ENCODE results near the gene UCMA. TPM values are rescaled to one million over a fixed set of nuclear protein-coding genes. Genes with fewer than 3 reads are reported as not detected.
A peak's percentile ranks its signal among the peaks of the same experiment; 100 is the strongest.
"Not testable (repeated sequence)": the region's sequence is repeated elsewhere in the genome, so short reads cannot be mapped to it uniquely, and the experiment has no call there.

UCMA gene
- total and polyA plus RNA-seq, 3 experiments from 2014 or later: not detected

- DNase-seq; H3K27ac ChIP-seq (ENCODE audit: low read depth, low read length); H3K36me3 ChIP-seq (ENCODE audit: insufficient read depth, low read length); H3K27ac Mint-ChIP-seq; H3K4me3 Mint-ChIP-seq; H3K9me3 Mint-ChIP-seq; H3K4me3 ChIP-seq (ENCODE audit: low read length); H3K27me3 Mint-ChIP-seq; H3K9me3 ChIP-seq (ENCODE audit: low read length); H3K36me3 Mint-ChIP-seq; H3K27me3 ChIP-seq (ENCODE audit: insufficient read depth, low read length, poor library complexity, severe bottlenecking); H3K4me1 Mint-ChIP-seq; H3K4me1 ChIP-seq (ENCODE audit: insufficient read depth, low read length); POLR2A ChIA-PET; CTCF ChIA-PET: not testable (repeated sequence)
These were observed 8.1 kb upstream of the UCMA start for GRCh38 chr10:13242260-13242659.

- no peak overlapping the region for H3K27ac ChIP-seq (ENCODE audit: low read depth, low read length)
- no peaks in the 10 kb centered on the region for H3K4me1 Mint-ChIP-seq
- peaks cover 0 to 3% of the 10 kb centered on the region in 2 donors for H3K27me3 Mint-ChIP-seq
- H3K9me3 Mint-ChIP-seq: no peaks in the 10 kb centered on the region
- no peaks in the 10 kb centered on the region for H3K36me3 Mint-ChIP-seq
- H3K27ac Mint-ChIP-seq: no peak overlapping the region
- H3K9me3 ChIP-seq (ENCODE audit: low read length): no peaks in the 10 kb centered on the region
- no peaks in the 10 kb centered on the region for H3K4me1 ChIP-seq (ENCODE audit: insufficient read depth, low read length)
- CTCF ChIA-PET: no interaction called here
- POLR2A ChIA-PET: no interaction called here
- H3K36me3 ChIP-seq (ENCODE audit: insufficient read depth, low read length): no peaks in the 10 kb centered on the region
- no peak overlapping the region for H3K4me3 Mint-ChIP-seq
- DNase-seq: no peak
- H3K27me3 ChIP-seq (ENCODE audit: insufficient read depth, low read length, poor library complexity, severe bottlenecking): no peaks in the 10 kb centered on the region
- no peak overlapping the region for H3K4me3 ChIP-seq (ENCODE audit: low read length)
These were observed 7.4 kb upstream of the UCMA start for GRCh38 chr10:13241613-13242012.

GRCh38 chr10:13239923-13240322 lies 5.7 kb upstream of the UCMA start:
- Mint-ChIP-seq H3K36me3 (no peaks in the 10 kb centered on the region), H3K4me1 (no peaks in the 10 kb centered on the region), H3K27me3 (peaks cover 0 to 3% of the 10 kb centered on the region in 2 donors), H3K9me3 (no peaks in the 10 kb centered on the region), H3K4me3 (no peak overlapping the region), H3K27ac (no peak overlapping the region)
- ChIA-PET POLR2A (no interaction called here), CTCF (no interaction called here)
- H3K4me3 ChIP-seq (ENCODE audit: low read length): no peak overlapping the region
- H3K9me3 ChIP-seq (ENCODE audit: low read length): no peaks in the 10 kb centered on the region
- no peak overlapping the region for H3K27ac ChIP-seq (ENCODE audit: low read depth, low read length)
- no peaks in the 10 kb centered on the region for H3K36me3 ChIP-seq (ENCODE audit: insufficient read depth, low read length)
- no peaks in the 10 kb centered on the region for H3K27me3 ChIP-seq (ENCODE audit: insufficient read depth, low read length, poor library complexity, severe bottlenecking)
- DNase-seq: no peak
- no peaks in the 10 kb centered on the region for H3K4me1 ChIP-seq (ENCODE audit: insufficient read depth, low read length)

- H3K27me3 Mint-ChIP-seq: peaks cover 1 to 6% of the 10 kb centered on the region in 2 donors
- Histone ChIP-seq H3K4me1 (ENCODE audit: insufficient read depth, low read length) (no peaks in the 10 kb centered on the region), H3K27ac (ENCODE audit: low read depth, low read length) (no peak overlapping the region), H3K4me3 (ENCODE audit: low read length) (no peak overlapping the region), H3K36me3 (ENCODE audit: insufficient read depth, low read length) (no peaks in the 10 kb centered on the region), H3K9me3 (ENCODE audit: low read length) (no peaks in the 10 kb centered on the region), H3K27me3 (ENCODE audit: insufficient read depth, low read length, poor library complexity, severe bottlenecking) (no peaks in the 10 kb centered on the region)
- no peaks in the 10 kb centered on the region for H3K36me3 Mint-ChIP-seq
- ChIA-PET CTCF (interaction anchor here (1.2 kb wide), 1 partner anchor 9 kb away, joined by 3 read pairs; no protein-coding TSS in a partner anchor), POLR2A (no interaction called here)
- H3K4me3 Mint-ChIP-seq: no peak overlapping the region
- no peaks in the 10 kb centered on the region for H3K9me3 Mint-ChIP-seq
- H3K4me1 Mint-ChIP-seq: no peaks in the 10 kb centered on the region
- DNase-seq: no peak
- peak overlapping the region in 1 of 8 donors; percentile 6 for H3K27ac Mint-ChIP-seq
These were observed 4.3 kb upstream of the UCMA start for GRCh38 chr10:13238271-13239077.

- no peak for DNase-seq
- no peak overlapping the region for H3K27ac ChIP-seq (ENCODE audit: low read depth, low read length)
- H3K27me3 ChIP-seq (ENCODE audit: insufficient read depth, low read length, poor library complexity, severe bottlenecking): no peaks in the 10 kb centered on the region
- H3K4me1 Mint-ChIP-seq: no peaks in the 10 kb centered on the region
- no peaks in the 10 kb centered on the region for H3K9me3 Mint-ChIP-seq
- H3K4me3 ChIP-seq (ENCODE audit: low read length): no peak overlapping the region
- no peaks in the 10 kb centered on the region for H3K4me1 ChIP-seq (ENCODE audit: insufficient read depth, low read length)
- ChIA-PET POLR2A (no interaction called here), CTCF (no interaction called here)
- no peak overlapping the region for H3K4me3 Mint-ChIP-seq
- no peaks in the 10 kb centered on the region for H3K9me3 ChIP-seq (ENCODE audit: low read length)
- H3K27me3 Mint-ChIP-seq: peaks cover 1 to 6% of the 10 kb centered on the region in 2 donors
- no peak overlapping the region for H3K27ac Mint-ChIP-seq
- no peaks in the 10 kb centered on the region for H3K36me3 Mint-ChIP-seq
- no peaks in the 10 kb centered on the region for H3K36me3 ChIP-seq (ENCODE audit: insufficient read depth, low read length)
These were observed 2.5 kb upstream of the UCMA start for GRCh38 chr10:13236638-13237037.

- CTCF ChIA-PET: interaction anchor here (1.0 kb wide), 1 partner anchor 68 kb away, joined by 3 read pairs; no protein-coding TSS in a partner anchor
- POLR2A ChIA-PET: not testable (repeated sequence)
These were observed 562 bp upstream of the UCMA start for GRCh38 chr10:13234736-13235135.

GRCh38 chr10:13233358-13233757 lies 816 bp downstream of the UCMA start:
- Mint-ChIP-seq H3K9me3 (no peaks in the 10 kb centered on the region), H3K4me3 (no peak overlapping the region), H3K36me3 (no peaks in the 10 kb centered on the region), H3K27ac (no peak overlapping the region), H3K4me1 (no peaks in the 10 kb centered on the region), H3K27me3 (peaks cover 1 to 6% of the 10 kb centered on the region in 2 donors)
- H3K36me3 ChIP-seq (ENCODE audit: insufficient read depth, low read length): no peaks in the 10 kb centered on the region
- H3K4me1 ChIP-seq (ENCODE audit: insufficient read depth, low read length): no peaks in the 10 kb centered on the region
- POLR2A ChIA-PET: no interaction called here
- no peaks in the 10 kb centered on the region for H3K27me3 ChIP-seq (ENCODE audit: insufficient read depth, low read length, poor library complexity, severe bottlenecking)
- no peaks in the 10 kb centered on the region for H3K9me3 ChIP-seq (ENCODE audit: low read length)
- DNase-seq: no peak
- H3K27ac ChIP-seq (ENCODE audit: low read depth, low read length): no peak overlapping the region
- CTCF ChIA-PET: interaction anchor here (0.5 kb wide), 1 partner anchor 1255 kb away, joined by 3 read pairs; no protein-coding TSS in a partner anchor
- H3K4me3 ChIP-seq (ENCODE audit: low read length): no peak overlapping the region

More at GRCh38 chr10:13234736-13235135, 562 bp upstream of the UCMA start:
- not testable (repeated sequence) for H3K27ac ChIP-seq (ENCODE audit: low read depth, low read length); H3K9me3 Mint-ChIP-seq; H3K4me3 ChIP-seq (ENCODE audit: low read length); H3K36me3 Mint-ChIP-seq; H3K27me3 Mint-ChIP-seq; H3K27me3 ChIP-seq (ENCODE audit: insufficient read depth, low read length, poor library complexity, severe bottlenecking); H3K4me3 Mint-ChIP-seq; H3K9me3 ChIP-seq (ENCODE audit: low read length); DNase-seq; H3K4me1 ChIP-seq (ENCODE audit: insufficient read depth, low read length); H3K4me1 Mint-ChIP-seq; H3K27ac Mint-ChIP-seq; H3K36me3 ChIP-seq (ENCODE audit: insufficient read depth, low read length)

GRCh38 chr10:13231808-13232207 lies 2.4 kb downstream of the UCMA start:
- Mint-ChIP-seq H3K4me3 (no peak overlapping the region), H3K4me1 (no peaks in the 10 kb centered on the region), H3K27me3 (peaks cover 5 to 6% of the 10 kb centered on the region in 2 donors), H3K9me3 (no peaks in the 10 kb centered on the region), H3K36me3 (no peaks in the 10 kb centered on the region), H3K27ac (no peak overlapping the region)
- no peaks in the 10 kb centered on the region for H3K36me3 ChIP-seq (ENCODE audit: insufficient read depth, low read length)
- POLR2A ChIA-PET: no interaction called here
- no peak for DNase-seq
- H3K4me3 ChIP-seq (ENCODE audit: low read length): no peak overlapping the region
- H3K27me3 ChIP-seq (ENCODE audit: insufficient read depth, low read length, poor library complexity, severe bottlenecking): no peaks in the 10 kb centered on the region
- no peaks in the 10 kb centered on the region for H3K4me1 ChIP-seq (ENCODE audit: insufficient read depth, low read length)
- no peaks in the 10 kb centered on the region for H3K9me3 ChIP-seq (ENCODE audit: low read length)
- H3K27ac ChIP-seq (ENCODE audit: low read depth, low read length): no peak overlapping the region
- CTCF ChIA-PET: interaction anchor here (1.0 kb wide), 1 partner anchor 33 kb away, joined by 3 read pairs; no protein-coding TSS in a partner anchor
